Mucosa of stomach (tissue), 1 donor: ENCODE measurements around the gene SLC25A21.

Source experiments
- H3K27me3 ChIP-seq: one replicate; pipeline ENCODE4 v1.7.0; 2013; ENCODE audit warnings: mild to moderate bottlenecking, low read length; ENCODE audit not compliant: control insufficient read depth, insufficient read depth
- H3K36me3 ChIP-seq: one replicate; pipeline ENCODE4 v1.7.0; 2013; ENCODE audit warnings: low read length; ENCODE audit not compliant: control insufficient read depth, insufficient read depth
- H3K4me1 ChIP-seq: one replicate; pipeline ENCODE4 v1.7.0; 2013; ENCODE audit warnings: mild to moderate bottlenecking, low read length; ENCODE audit not compliant: control insufficient read depth, insufficient read depth
- H3K4me3 ChIP-seq: one replicate; pipeline ENCODE4 v1.7.0; 2013; ENCODE audit warnings: low read length
- H3K9ac ChIP-seq: one replicate; pipeline ENCODE4 v1.7.0; 2013; ENCODE audit warnings: mild to moderate bottlenecking, low read length, moderate library complexity
- H3K9me3 ChIP-seq: one replicate; pipeline ENCODE4 v1.7.0; 2013; ENCODE audit warnings: mild to moderate bottlenecking, low read length, moderate library complexity; ENCODE audit not compliant: control insufficient read depth
- donor health status: Pancreatic carcinoma.

The SLC25A21 gene

DNA sequence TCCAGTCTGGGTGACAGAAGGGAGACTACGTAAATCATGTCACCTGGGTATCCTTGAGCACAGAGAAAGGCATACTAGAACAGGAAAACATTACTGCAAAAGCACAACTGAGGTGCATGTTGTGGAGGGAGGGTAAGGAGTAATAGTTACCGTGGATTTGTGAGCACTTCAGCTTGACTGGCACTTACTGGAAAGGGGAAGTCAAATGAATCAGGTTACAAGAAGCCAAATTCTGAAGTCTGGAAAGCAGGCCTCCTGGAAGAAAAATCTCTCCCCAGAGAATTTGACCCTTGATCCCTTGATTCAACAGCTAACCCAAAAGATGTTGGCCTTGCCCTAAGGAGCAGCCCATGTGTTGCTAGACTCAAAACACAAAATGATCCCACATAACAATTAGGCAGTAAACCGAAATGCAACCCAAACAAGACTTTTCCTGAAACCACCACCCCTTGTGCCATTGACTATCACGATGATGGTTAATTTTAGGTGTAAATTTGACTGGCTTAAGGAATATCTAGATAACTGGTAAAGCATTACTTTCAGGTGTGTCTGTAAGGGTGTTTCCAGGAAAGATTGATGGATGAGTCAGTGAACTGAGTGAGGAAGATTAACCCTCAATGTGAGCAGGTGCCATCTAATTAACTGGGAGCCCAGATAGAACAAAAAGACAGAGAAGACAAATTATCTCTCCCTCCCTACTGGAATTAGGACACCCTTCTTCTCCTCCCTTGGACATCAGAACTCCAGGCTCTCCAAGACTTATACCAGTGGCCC lies 108.8 kb downstream of the SLC25A21 start:
- Histone ChIP-seq H3K4me1 (no peaks in the 10 kb centered on the region), H3K36me3 (no peaks in the 10 kb centered on the region), H3K27me3 (no peaks in the 10 kb centered on the region), H3K4me3 (no peak overlapping the region), H3K9me3 (no peaks in the 10 kb centered on the region), H3K9ac (no peak overlapping the region)

- Histone ChIP-seq H3K4me1 (no peaks in the 10 kb centered on the region), H3K4me3 (no peak overlapping the region), H3K36me3 (no peaks in the 10 kb centered on the region), H3K9ac (no peak overlapping the region), H3K27me3 (no peaks in the 10 kb centered on the region), H3K9me3 (no peaks in the 10 kb centered on the region)
Observed at GRCh38 chr14:37062191-37062803, 110.1 kb downstream of the SLC25A21 start.

DNA sequence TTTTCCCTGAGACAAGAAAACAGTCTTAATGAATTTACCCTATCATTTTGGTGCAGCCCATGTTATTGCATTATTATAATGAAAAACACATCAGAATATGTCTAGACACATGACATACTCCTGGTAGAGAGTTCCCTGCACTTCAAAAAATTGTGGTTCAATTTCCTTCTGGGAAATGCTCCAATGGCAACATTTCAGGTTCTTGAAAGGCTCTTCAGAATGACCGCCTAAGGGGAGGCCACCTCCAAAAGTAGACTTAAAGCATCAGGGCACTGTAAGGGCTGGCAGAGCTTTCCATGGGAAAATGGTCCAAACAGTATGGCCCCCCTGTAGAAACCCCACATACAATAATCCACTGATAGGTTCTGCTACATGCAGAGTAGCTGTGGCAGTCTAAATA lies 110.7 kb downstream of the SLC25A21 start:
- Histone ChIP-seq H3K36me3 (no peaks in the 10 kb centered on the region), H3K9me3 (no peaks in the 10 kb centered on the region), H3K27me3 (no peaks in the 10 kb centered on the region), H3K4me3 (no peak overlapping the region), H3K4me1 (no peaks in the 10 kb centered on the region), H3K9ac (no peak overlapping the region)

GRCh38 chr14:37060496-37061260 lies 111.7 kb downstream of the SLC25A21 start:
- Histone ChIP-seq H3K4me1 (no peaks in the 10 kb centered on the region), H3K27me3 (no peaks in the 10 kb centered on the region), H3K9me3 (no peaks in the 10 kb centered on the region), H3K36me3 (no peaks in the 10 kb centered on the region), H3K9ac (no peak overlapping the region), H3K4me3 (no peak overlapping the region)

- Histone ChIP-seq H3K9me3 (no peaks in the 10 kb centered on the region), H3K36me3 (no peaks in the 10 kb centered on the region), H3K4me1 (no peaks in the 10 kb centered on the region), H3K9ac (no peak overlapping the region), H3K27me3 (no peaks in the 10 kb centered on the region), H3K4me3 (no peak overlapping the region)
Observed at GRCh38 chr14:37057776-37058175, 114.6 kb downstream of the SLC25A21 start.

- Histone ChIP-seq H3K36me3 (no peaks in the 10 kb centered on the region), H3K4me3 (no peak overlapping the region), H3K27me3 (no peaks in the 10 kb centered on the region), H3K9me3 (no peaks in the 10 kb centered on the region), H3K4me1 (no peaks in the 10 kb centered on the region), H3K9ac (no peak overlapping the region)
Observed at GRCh38 chr14:37056473-37056872, 115.9 kb downstream of the SLC25A21 start.

- Histone ChIP-seq H3K27me3 (no peaks in the 10 kb centered on the region), H3K36me3 (no peaks in the 10 kb centered on the region), H3K4me3 (no peak overlapping the region), H3K9me3 (no peaks in the 10 kb centered on the region), H3K4me1 (no peaks in the 10 kb centered on the region), H3K9ac (no peak overlapping the region)
Observed at GRCh38 chr14:37054869-37055268, 117.5 kb downstream of the SLC25A21 start.

- no peaks in the 10 kb centered on the region for H3K4me1 ChIP-seq
- H3K9ac ChIP-seq: no peak overlapping the region
- no peaks in the 10 kb centered on the region for H3K9me3 ChIP-seq
- H3K4me3 ChIP-seq: no peak overlapping the region
- no peaks in the 10 kb centered on the region for H3K36me3 ChIP-seq
- no peaks in the 10 kb centered on the region for H3K27me3 ChIP-seq
Observed at GRCh38 chr14:37054144-37054543, 118.3 kb downstream of the SLC25A21 start.

- H3K4me3 ChIP-seq: no peak overlapping the region
- no peaks in the 10 kb centered on the region for H3K9me3 ChIP-seq
- no peaks in the 10 kb centered on the region for H3K27me3 ChIP-seq
- H3K9ac ChIP-seq: no peak overlapping the region
- no peaks in the 10 kb centered on the region for H3K36me3 ChIP-seq
- H3K4me1 ChIP-seq: peaks cover 14% of the 10 kb centered on the region
Observed at GRCh38 chr14:37051680-37052079, 120.7 kb downstream of the SLC25A21 start.

DNA sequence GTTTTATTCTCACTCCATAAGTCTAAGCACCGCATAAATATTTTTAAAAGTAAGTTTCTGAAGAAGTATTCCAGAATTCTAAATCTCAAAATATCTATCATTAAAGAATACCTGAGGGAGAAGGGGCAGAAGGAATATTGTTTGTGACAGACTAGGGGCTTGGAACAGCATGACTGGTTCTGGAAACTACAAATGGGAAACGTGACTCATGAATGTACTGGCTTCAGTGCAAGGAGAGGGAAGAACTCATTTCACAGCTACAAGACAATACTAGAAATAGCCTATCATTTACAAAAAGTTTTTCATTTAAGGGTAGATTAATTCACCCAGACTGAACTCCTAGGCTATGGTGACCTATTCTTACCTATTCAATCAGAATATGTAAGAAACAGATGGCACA lies 121.3 kb downstream of the SLC25A21 start:
- H3K27me3 ChIP-seq: no peaks in the 10 kb centered on the region

DNA sequence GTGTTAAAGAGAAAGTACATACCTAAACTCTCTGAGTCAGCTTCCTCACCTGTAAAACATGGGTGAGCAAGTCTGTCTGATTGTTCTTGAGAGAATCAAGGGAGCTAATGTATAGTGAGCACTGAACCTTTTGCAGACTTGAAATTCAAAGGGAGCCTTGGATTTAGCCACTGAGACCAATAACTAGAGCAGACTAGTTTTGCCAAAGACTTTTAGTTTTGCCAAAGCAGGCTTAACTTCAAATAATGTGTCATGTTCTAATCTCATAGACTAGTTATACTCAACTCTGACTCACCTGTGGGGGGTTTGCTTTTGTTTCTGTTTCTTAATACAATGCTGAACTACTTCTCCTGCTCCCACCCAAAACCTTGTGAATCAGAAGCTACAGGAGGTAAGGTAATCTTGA lies 123.7 kb downstream of the SLC25A21 start:
- Histone ChIP-seq H3K9ac (no peak overlapping the region), H3K9me3 (no peaks in the 10 kb centered on the region), H3K4me3 (no peak overlapping the region), H3K36me3 (no peaks in the 10 kb centered on the region), H3K27me3 (no peaks in the 10 kb centered on the region), H3K4me1 (peaks cover 16% of the 10 kb centered on the region)

More for the DNA sequence above, 121.3 kb downstream of the SLC25A21 start:
- no peak overlapping the region for H3K9ac ChIP-seq
- H3K4me1 ChIP-seq: peaks cover 16% of the 10 kb centered on the region
- no peak overlapping the region for H3K4me3 ChIP-seq
- no peaks in the 10 kb centered on the region for H3K9me3 ChIP-seq
- no peaks in the 10 kb centered on the region for H3K36me3 ChIP-seq

DNA sequence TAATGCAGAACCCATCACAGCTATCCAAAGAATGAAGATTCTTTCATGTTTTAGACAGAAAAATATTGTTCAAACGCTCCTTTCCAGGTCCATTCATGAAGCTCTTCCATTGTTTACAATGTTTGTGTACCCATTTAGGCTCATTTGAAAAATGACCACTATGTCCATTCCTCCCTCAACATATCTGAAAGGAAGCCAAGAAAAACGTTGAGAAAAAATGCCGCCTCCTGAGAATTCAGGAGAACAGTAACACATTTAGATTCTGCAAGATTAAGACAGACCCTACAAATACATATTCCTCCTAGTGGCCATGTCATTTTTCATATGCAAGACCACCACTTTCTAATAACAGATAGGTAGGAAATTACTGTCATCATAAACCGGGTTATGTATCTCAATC lies 124.4 kb downstream of the SLC25A21 start:
- no peak overlapping the region for H3K4me3 ChIP-seq
- no peaks in the 10 kb centered on the region for H3K9me3 ChIP-seq
- H3K36me3 ChIP-seq: no peaks in the 10 kb centered on the region
- H3K9ac ChIP-seq: no peak overlapping the region
- peaks cover 16% of the 10 kb centered on the region for H3K4me1 ChIP-seq
- H3K27me3 ChIP-seq: no peaks in the 10 kb centered on the region
